HG03135 (cell line): Measurements from ENCODE around the gene RDX.
"Not testable (repeated sequence)": the region's sequence is repeated elsewhere in the genome, so short reads cannot be mapped to it uniquely, and the experiment has no call there.

Experiments used
- ATAC-seq: cut with Tn5 transposase; IDR thresholded peaks from one replicate; pipeline ENCODE4 v1.9.1; 2021; ENCODE audit warnings: mild to moderate bottlenecking, moderate library complexity; ENCODE audit not compliant: unreplicated experiment

The RDX gene

DNA sequence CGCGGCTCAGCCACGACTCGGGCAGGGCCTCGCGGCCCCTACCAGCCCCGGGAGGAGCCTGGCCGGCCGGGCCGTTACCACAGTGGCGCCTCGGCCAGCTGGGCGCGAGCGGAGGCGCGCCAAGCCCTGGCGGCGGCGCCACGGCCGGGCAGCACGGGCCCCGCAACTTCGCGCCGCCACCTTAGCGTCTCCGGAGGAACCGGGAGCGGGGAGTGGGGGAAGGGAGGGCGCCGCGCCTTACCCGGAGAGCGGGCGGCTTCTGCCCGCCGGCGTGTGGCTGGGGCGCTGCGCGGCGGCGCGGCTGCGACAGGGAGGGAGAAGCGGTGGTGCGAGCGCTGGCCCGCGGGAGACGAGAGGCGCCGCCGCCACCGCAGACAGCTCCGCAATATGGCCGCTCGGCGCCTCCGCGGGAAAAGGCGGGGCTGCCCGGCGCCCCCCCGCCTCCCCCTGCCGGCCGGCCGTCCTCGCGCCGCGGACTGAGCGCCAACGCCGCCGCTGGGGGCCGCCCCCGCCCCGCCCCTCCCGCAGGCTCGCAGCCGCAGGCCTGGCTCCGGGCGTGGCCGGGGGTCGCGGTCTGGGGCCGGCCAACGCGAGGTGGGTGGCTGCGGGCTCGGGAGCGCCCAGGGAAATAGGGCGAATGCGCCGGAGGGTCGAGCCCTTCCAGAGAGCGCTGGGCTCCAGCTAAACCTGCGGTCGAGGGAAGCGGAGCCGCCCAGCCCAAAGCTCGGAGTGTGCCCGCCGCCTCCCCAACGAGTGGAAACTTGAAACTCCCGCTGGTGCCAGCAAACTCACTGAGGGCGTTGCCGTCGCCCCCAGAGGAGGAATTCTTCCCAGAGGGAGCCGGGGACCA, at the start of gene RDX:
TSS of gene RDX (minus strand) at position 389 of the 850 bp plus-strand sequence. CDS start 16,922 bp downstream, outside the sequence.
- peak; percentile 67 for ATAC-seq

DNA sequence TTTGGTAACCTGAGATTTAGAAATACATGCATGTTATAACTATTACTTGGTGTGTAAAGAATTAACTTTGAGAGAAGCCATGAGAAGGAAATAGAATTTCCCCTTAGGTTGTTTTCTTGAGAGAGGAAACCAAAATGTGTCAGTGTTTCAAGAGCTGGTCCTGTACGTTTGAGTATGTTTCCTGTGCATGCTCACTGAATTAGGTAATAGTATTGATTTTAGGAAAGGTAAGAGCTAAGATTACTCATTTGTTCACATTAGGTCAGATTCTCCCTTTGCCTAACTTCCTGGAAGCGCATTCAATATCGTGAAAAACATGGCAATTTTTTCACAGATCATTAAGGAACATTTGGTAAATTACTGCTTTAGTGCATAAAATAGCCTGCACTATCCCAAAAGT, 49.3 kb upstream of the RDX start:
- ATAC-seq = peak; percentile 41

DNA sequence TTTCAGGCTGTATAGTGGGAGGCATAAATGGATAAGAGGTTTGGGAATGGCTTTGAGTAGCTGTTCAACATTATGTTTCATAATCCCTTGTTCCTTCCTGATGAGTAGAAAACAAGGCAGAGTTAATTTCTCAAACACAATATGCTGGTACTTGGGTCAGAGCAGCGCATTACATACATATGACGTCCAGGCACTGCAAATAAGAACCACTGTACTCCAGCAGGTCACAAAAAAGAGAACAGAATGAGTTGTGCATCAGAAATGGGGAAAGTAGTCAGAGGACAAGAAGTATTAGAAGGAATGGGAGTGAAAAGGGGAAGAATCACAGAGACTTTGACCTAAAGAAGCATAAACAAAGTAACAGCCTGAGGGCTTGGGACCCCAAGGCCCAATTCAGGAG, 44.0 kb upstream of the RDX start:
- no peak for ATAC-seq

DNA sequence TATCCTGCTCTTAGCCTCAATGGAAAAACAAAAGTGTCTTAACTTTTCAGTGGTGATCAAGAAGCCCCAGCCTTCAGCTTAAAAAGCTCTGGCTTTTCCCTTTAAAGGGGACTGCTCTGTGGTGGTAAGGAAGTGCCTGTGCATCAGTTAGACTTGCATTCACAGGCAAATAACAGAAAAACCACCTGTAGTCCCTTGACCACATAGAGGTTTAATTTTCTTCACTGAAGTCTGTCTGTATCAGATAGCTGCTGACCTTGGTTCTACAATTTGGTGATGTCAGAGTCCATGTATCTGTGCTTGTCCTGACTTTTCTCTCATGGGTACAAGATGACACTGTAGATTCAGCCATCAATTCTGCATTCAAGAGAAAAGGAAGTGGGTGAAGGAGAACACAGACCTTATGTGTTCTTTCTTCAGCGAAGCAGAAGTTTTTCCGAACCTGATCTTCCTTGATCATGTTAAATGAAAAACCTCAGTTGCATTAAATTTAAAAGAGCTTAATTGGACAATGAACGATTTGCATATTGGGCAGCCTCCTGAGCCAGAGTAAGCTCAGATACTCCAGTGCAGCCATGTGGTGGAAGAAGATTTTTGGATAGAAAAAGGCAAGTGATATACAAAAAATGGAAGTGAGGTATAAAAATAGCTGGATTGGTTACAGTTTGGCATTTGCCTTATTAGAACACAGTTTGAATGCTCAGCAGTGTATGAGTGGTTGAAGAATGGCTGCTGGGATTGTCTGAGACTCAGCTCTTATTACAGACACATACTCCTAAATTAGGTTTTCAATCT, 43.2 kb upstream of the RDX start:
- no peak for ATAC-seq

DNA sequence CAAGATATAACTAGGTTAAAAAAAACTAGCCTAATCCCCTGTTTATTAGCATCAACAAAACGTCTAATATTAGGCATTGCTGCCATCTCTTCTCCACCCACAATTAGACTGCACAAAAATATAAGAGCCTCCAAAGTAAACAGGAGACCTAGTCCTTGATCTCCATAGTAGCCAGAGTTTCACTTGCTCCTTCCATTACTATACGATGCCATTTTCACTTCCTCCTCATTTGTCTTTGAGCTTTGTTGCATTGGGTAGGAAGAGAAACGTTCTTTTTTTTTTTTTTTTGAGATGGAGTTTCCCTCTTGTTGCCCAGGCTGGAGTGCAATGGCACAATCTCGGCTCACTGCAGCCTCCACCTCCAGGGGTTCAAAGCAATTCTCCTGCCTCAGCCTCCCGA, 42.3 kb upstream of the RDX start:
- no peak for ATAC-seq

DNA sequence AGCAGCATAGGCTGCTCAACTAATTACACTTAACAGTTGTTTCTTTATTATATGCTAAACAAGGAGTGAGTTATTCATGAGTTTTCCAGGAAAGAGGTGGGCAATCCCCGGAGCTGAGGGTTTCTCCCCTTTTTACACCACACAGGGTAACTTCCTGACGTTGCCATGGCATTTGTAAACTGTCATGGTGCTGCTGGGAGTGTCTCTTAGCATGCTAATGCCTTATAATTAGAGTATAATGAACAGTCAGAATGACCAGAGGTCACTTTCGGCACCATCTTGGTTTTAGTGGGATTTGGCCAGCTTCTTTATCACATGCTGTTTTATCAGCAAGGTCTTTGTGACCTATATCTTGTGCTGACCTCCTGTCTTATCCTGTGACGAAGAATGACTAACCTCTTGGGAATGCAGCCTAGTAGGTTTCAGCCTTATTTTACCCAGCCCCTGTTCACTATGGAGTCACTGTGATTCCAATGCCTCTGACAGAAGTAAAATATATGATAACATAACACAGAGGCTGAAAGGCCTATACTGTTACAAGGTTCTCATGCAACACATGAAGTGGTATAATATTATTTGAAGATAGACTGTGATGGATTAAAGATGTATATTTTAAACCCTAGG, 41.3 kb upstream of the RDX start:
- ATAC-seq = no peak

DNA sequence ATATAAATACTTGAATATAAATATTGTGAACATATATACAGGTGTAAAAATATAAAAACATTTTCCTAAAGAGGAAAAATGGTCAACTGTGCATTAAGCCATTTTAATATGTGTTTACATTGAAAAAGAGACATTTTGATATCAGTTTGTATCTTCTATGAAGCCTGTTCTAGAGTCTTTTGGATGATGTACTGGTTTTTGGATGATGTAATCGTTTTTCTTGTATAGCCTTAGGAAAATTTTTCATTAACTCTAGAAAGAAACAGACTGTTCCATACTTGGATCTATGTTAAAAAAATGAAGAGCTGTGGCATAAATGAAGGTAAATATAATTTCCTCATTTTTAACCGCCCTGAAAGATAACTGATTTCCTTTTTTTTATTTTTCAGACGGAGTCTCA, 39.6 kb upstream of the RDX start:
- ATAC-seq = no peak

DNA sequence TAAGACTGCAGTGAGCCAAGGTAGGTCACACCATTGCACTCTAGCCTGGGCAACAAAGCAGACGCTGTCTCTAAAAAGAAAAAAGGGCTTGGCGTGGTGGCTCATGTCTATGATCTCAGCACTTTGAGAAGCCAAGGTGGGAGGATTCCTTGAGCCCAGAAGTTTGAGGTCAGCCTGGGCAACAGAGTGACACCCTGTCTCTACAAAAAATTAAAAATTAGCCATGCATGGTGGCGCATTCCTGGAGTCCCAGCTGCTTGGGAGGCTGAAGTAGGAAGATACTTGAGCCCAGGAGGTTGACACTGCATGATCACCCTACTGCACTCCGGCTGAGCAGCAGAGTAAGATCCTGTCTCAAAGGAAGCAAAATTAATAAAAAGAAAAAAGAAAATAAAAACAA, 38.9 kb upstream of the RDX start:
- ATAC-seq = no peak

DNA sequence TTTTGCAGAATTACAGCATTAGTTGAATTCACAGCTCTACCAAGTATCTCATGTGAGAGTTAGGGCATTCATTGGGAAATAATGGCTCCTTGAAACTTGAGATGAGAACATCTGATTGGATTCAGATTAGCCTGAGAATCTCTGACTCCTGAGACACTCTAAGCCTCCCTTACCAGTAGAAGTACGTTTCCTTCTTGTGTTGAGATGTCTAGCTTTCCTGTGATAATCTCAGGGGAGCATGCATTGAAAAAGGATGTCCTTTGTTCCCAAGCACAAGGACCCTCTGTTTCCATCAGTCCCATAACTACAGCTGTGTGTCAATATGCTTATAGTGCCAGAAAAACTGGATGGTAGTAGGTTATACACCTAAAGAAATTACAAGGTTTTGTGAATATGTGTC, 35.2 kb upstream of the RDX start:
- no peak for ATAC-seq

DNA sequence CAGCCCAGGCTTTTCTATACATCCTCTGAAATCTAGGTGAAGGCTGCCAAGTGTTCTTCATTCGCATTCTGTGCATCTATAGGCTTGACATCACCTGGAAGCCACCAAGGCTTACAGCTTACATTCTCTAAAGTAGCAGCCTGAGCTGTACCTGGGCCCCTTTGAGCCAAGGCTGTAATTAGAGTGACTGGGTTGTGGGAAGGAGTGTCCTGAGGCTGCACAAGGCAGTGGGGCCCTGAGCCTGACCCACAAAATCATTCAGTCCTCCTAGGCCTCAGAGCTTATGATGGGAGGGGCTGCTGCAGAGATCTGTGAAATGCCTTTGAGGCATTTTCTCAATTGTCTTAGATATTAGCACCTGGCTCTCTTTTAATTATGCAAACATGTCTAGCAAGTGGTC, 33.0 kb upstream of the RDX start:
- no peak for ATAC-seq

DNA sequence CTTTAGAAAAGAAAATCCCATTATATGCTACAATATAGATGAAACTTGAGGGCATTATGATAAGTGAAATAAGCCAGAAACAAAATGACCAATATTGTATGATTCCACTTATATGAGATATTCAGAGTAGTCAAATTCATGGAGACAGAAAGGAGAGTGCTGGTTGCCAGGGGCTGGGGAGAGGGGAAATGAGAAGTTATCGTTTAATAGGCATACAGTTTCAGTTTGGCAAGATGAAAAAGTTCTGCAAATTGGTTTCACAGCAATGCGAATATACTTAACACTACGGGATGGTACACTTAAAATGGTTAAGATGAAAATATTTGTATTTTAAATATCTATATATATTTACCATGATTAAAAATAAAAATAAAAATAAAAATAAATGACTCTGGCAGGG, 31.1 kb upstream of the RDX start:
- no peak for ATAC-seq

DNA sequence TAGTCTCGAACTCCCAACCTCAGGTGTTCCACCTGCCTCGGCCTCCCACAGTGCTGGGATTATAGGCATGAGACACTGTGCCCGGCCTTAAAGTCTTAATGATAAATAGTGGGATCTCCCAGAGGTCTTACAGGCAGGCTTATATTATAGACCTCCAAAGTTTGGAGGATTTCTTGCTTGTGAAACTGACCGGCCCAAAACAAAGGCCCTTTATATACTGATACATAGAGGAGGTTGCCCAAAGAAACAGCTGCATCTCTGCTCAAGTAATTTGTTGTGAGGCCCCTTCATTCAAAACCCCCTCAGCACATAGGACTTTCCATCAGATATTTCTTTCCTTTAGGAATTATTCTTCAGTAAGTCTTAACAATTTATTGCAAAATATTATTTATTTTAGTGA, 27.4 kb upstream of the RDX start:
- ATAC-seq = no peak

DNA sequence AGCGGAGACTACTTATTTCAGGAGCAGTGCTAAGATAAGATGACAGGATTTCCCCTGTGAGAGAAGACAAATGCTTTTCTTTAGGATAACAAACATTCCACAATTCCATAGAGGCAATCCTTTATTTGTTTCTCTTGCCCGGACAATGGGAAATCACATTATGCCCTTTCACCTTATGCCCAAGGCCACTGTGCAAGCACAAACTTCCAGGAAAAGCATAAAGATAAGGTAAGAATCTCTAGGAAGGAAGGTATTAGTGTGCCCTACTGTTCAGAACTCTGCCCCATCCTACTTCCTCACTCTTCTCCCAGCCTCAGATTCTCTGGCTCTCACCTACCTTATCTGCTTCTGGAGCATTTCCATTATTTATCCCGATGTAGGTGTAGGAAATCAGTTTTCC, 23.1 kb upstream of the RDX start:
- no peak for ATAC-seq

DNA sequence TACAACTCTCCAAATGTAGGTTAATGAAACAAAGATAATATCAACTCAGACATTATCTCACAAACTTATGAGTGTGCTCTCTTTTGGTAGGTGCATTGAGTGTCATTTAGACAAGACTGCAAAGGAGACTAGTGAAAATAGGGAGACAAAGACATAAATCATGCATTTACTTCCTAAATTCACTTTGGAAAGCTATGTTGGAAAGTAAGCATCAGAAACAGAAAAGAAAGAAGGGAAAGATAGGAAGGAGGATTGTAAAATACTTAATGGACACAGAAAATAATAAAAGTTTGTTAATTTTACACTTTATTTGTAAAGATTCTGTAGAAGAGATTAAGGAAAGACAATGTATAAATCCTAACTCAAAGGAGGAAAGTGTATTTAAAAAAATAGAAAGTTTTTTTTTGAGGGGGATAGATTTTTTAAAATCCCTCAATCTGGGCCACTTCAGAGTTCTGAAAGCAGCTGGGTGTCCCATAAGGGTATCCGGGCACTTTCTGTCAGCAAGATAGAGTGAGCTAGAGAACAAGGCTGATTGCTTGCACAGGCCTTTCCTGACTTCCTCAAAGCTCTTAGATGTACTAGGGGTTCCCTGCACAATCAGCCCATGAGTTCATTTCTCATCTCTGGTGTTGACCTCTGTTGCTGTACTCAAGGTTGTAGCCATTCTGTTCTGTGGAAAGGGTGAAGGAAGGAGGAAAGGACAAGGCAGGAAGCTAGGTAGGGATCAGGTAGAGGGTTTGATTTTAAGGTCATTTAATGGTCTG, 22.4 kb upstream of the RDX start:
- ATAC-seq = no peak

DNA sequence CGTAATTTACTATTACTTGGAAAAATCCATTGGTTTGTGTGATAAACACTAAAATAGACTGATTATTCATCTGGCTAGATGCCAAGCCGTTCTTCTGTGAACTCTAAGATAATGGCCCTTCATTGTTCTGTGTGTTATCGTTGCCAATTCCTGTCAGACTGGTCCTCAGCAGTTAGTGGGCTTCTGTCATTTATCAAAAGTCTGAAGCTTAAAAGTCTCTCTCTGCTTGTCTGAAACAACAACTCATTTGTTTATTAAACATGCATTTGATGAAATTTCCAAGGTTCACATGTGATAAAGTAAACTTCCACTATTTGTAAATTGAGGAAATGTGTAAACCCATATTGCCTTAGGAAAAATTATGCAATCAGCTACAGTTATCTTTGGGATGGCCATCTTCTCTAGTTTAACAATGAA, 21.1 kb upstream of the RDX start:
- ATAC-seq = no peak

DNA sequence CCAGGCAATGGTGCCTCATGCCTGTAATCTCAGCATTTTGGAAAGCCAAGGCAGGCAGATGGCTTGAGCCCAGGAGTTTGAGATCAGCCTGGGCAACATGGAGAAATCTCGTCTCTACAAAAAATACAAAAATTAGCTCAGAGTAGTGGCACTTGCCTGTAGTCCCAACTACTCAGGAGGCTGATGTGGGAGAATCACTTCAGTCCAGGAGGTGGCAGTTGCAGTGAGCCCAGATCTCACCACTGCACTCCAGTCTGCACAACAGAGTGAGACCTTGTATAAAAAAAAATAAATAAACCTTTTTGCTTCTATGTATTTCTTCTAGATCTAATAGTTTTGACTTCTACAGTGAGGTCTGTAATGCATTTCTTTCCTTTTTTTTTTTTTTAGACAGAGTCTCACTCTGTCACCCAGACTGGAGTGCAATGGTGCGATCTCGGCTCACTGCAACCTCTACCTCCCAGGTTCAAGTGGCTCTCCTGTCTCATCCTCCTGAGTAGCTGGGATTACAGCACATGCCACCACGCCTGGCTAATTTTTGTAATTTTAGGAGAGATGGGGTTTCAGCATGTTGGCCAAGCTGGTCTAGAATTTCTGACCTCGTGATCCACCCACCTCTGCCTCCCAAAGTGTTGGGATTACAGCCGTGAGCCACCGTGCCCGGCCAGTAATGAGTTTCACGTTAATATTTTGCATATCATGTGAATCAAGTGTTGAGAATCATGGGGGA, 18.1 kb upstream of the RDX start:
- ATAC-seq = no peak

DNA sequence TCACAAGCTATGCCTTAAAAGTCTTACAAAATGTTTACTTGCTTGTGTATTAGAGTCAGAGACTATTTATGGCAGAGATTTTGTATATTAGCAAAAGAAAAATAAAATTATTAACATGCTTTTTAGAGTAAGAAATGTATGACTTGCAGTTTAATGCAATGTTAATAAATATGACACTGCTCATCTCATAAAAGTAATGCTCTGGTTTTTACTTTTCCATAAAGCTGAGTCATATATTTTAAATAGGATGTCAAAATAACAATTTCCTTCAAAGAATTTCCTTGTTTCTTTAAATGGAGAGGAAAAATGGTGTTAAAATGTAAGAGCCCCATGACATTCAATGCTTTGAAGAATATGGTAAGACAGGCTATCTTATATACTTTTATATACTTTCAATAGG, 16.3 kb upstream of the RDX start:
- ATAC-seq = no peak

DNA sequence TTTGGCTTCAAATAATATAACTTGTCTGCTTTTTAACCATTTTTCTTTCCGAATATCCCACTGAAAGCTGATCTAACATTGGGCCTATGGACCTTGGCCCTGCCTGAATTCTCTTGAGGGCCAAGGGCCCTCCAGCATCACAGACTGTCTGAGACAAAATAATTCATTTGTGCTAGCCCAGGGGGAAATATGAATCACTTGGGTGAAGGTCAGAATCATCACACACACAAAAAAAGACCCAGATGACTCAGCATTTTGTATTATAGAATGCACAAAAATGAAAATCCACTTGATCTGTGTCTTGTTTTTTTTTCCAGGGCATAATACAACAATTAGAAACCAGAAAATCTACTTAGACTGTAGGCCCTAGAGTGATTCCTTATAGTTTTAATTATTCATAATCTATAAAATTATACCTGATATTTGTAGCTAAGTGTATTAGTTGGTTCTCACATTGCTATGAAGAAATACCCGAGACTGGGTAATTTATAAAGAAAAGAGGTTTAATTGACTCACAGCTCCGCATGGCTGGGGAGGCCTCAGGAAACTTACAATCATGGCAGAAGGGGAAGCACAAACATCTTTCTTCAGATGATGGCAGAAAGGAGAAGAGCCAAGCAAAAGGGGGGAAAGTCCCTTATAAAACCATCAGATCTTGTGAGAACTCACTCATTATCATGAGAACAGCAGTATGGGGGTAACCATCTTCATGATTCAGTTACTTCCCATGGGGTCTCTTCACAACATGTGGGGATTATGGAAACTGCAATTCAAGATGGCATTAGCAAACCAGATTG, 15.6 kb upstream of the RDX start:
- ATAC-seq = no peak

DNA sequence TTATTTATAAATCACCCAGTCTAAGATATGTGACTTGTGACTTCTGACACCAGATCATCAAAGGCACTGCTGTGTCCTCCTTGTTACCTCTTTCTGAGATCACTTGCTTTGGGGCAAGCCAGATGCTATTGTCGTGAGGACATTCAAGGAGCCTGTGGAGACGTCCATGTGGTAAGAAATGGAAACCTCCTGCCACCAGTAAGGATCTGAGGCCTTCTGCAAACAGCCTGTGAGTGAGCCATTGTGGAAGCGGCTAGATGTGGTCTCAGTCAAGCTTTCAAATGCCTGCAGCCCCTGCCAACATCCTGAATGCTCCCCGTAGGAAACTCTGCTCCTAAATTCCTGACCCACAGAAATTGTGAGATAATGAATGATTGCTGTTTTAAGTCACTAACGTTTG, 11.7 kb upstream of the RDX start:
- ATAC-seq = no peak

DNA sequence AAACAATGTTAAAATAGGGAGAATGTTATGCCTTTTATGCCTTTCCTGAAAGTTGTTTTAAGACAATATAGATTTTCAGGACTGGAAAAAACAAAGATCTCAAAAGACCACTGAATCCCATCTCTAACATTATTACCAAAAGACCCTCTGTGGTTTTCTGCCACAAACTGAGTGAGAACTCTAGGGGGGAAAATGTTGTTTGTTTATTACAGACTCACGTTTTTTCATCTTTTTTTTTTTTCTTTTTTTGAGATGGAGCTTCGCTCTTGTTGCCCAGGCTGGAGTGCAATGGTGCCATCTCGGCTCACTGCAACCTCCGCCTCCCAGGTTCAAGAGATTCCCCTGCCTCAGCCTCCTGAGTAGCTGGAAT, 9.6 kb upstream of the RDX start:
- ATAC-seq = not testable (repeated sequence)
